ENCODE measurements around the gene UBE2E1.

The UBE2E1 gene

DNA sequence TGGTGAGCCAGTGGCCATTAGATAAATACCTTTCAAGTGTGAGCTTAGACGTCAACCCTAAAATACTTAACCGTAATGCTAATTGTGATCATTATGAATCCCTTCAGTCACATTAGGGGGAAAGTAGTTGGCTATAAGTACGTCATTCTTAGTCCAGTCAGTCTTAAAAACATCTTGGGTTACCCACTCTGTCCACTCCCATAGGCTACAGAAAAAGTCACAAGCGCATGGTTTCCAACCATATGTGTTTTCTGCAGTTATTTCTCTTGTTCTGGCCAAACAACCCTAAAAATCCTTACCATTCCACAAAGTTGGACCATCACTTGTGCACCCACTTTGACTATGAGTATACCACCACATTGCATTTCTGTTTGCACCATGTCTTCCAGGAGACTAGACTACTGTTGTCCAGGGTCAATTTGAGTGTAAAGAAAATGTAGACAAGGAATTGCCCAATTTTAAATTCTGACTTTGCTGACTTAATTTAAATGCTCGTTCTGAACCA, 114.4 kb downstream of the UBE2E1 start:
- DNase-seq = no peak

GRCh38 chr3:23921052-23921511, 115.3 kb downstream of the UBE2E1 start:
- no peak for DNase-seq

GRCh38 chr3:23923786-23924185, 118.0 kb downstream of the UBE2E1 start:
- DNase-seq = no peak

DNA sequence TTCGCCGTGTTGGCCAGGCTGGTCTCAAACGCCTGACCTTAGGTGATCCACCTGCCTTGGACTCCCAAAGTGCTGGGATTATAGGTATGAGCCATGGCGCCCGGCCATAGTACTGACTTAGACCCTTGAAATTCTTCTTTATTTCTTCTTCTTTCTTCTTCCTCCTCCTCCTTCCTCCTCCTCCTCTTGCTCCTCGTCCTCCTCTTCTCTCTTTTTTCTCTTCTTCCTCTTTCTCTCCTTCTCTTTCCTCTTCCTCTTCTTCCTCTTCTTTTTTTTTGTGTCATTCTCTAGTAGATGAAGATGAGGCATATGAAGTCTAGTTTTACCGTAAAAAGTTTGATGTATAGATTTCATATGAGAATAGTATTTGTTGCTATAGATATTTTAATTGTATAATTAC, 120.5 kb downstream of the UBE2E1 start:
- no peak for DNase-seq

DNA sequence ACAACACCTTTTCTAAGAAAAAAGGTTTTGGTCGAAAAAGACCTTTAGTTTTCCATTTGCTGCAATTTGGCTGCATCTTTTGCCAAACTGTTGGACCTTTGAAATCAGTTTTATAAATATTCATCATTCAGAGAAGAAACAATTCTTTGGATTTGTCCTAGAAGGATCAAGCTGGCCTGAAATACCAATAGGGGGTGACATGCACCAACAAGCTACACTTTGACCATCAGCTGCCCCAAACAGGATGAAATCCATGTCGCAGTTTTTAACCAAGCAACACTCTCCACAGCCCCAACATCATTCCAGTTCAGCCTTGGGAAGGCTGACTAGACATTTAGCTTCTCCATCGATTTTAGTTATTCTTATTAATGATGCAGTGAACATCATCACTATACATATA, 121.0 kb downstream of the UBE2E1 start:
- DNase-seq = no peak

DNA sequence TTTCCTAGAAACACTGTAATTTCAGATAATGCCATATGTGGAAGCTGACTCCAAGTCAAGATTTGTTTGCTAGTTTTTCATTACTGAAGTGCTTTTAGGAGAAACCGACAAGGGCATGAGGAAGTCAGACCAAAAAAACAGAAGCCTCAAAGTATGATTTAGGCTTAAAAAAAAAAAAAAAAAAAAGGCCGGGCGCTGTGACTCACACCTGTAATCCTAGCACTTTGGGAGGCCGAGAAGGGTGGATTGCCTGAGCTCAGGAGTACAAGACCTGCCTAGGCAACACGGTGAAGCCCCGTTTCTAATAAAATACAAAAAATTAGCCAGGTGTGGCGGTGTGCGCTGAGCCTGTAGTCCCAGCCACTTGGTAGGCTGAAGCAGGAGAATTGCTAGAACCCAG, 122.8 kb downstream of the UBE2E1 start:
- DNase-seq = no peak

DNA sequence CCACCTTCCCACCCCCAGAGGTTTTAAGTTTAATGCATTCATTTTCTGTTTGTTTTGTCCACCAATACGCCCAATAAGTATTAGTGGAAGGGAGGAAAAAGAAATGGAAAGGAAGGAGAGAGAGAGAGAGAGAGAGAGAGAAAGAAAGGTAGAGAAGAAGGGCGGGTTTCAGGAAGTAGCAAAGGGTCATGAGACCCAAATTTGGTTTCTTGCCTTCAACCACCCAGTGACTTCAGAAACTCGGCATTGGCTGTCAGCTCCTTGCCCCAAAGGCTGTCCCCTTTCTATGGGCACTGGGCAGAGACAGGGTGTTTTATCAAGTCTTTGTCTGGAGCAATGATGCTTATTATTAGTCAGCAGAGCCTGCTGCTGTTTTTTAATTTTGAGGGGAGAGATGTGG, 125.8 kb downstream of the UBE2E1 start:
- DNase-seq = no peak

DNA sequence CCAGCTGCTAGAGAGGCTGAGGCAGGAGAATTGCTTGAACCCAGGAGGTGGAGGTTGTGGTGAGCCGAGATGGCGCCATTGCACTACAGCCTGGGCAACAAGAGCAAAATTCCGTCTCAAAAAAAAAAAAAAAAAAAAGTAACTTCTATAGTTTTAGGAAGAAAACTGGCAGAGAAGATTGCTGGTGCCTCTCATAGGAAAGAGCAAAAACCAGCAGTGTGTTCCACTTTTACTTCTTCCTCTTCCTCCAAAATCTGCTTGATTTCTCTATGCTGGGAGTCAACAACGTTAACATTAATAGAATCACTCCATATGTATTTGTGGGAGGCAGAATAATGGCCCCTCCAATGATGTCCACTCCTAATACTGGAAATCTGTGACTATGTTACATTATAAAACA, 126.8 kb downstream of the UBE2E1 start:
- DNase-seq = no peak

DNA sequence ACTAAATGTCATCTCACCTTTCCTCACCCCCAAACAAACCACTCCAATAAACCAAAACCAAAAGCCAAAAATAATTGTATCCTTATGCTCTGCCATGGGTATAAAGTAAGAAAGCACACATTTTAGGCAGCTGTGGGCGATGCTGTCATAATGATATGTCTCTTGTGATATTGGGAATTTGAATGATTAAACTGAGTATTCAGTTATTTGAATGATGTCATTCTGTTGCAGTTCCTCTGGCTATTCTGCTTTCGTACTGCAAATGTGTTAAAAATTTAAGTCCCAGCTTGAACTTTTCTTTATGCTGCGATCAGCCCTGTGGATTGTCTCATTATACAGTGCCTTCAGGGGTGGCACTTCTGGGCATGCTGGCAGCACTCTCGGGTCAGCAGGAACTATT, 128.5 kb downstream of the UBE2E1 start:
- no peak for DNase-seq

GRCh38 chr3:23937296-23937695, 131.5 kb downstream of the UBE2E1 start:
- no peak for DNase-seq

GRCh38 chr3:23938688-23939087, 132.9 kb downstream of the UBE2E1 start:
- DNase-seq = no peak

DNA sequence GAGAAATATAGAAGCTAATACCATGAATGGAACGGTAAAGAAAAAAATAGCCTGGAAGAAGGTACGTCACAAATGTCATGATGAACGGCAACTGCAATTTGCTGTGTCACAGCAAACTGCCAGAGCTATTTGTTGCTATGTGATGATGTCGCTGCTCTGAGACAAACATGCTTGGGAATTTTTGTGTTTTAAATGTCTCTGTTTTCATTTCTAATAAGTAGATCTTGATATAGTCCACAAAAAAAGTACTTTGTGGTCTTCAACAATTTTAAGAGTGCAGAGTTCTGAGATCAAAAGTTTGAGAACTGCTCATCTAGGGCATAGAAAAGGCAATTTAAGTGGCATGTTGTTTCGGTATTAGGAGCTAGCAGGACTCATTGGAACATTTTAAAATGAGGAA, 135.0 kb downstream of the UBE2E1 start:
- no peak for DNase-seq
